Cerebellar cortex (tissue), 1 donor: Measurements from ENCODE around the gene ZNF518B.
A peak's percentile ranks its signal among the peaks of the same experiment; 100 is the strongest.

Experiments used
- DNase-seq: peaks from one replicate; pipeline ENCODE4 v3.0.0-alpha.2; 2015; ENCODE audit warnings: low spot score

The ZNF518B gene

DNA sequence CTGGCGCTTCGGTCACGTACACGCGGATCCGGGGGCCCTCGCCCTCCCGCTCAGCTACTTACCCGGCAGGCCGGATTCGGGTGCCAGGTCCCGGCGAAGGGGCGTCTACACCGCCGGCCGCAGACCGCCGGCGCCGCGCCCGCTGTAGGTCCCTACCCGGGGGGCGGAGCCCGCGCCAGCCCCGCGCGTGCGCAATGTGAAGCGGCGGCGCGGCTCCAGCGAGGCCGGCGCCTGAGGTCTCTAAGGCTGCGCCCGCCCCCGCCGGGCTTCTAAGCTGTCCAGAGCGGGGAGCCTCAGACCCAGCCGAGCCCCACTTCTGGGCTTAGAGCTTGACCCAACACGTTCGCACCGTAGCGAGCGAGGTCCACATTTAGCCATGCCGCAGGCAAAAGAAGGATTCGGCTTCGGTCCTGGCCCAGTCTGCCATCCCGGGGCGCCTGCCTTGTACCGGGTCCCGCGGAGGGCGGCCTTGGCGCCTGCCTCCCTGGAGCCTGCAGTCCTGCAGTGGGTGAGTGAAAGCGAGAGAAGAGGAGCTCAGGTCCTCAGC, at the start of gene ZNF518B:
Gene ZNF518B (minus strand): TSS at position 172 of the 547 bp plus-strand sequence. CDS start 11,098 bp downstream, outside the sequence.
- peak; percentile 54 for DNase-seq

GRCh38 chr4:10506077-10506476, 48.9 kb upstream of the ZNF518B start:
- no peak for DNase-seq

DNA sequence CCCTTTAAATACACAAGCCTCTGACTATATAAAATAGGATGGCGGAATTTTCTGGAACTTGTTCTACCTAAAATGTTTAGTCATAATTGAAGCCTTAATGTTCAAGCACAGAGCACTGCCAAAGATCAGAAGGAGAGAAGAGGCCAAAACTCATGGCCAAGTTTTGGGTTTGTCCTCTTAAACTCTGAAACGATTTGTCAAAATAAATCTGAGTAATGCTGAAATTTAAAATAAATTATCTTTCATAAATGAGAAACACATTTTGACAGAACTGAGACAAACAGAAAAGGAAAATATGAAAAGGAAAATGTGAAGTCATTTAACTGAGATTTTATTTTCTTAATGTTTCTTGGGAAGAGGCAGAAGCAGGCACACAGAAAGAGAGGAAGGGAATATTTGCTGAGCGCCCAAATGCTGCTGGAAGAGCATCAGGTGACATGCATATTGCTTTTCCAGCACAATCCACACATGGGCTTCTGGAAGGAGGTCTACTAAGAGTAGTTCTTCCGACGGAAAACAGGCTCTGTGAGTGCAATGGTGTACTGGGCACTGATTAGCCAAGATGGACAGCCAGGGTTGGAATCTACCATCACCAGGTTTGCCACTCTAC, 47.4 kb upstream of the ZNF518B start:
- DNase-seq: no peak

GRCh38 chr4:10502717-10503116, 45.5 kb upstream of the ZNF518B start:
- no peak for DNase-seq

DNA sequence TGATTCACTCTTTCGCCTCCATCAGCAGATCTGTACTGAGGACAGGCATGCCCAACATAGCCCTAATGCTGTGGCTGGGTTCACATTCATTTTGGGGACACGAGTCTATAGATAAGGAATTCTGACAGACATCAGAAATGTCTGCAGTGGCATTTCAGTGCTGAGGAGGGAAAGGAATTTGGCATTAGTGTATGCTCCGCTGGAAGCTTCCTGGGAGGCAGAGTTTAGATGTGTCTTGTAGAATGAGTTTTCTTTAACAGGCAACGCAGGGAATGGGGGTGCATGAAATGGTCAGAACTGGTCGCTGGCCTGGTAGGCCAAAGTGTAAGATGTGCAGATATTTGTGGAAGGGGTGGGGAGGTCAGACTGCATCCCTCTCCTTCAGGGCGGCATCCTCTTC, 43.5 kb upstream of the ZNF518B start:
- no peak for DNase-seq

DNA sequence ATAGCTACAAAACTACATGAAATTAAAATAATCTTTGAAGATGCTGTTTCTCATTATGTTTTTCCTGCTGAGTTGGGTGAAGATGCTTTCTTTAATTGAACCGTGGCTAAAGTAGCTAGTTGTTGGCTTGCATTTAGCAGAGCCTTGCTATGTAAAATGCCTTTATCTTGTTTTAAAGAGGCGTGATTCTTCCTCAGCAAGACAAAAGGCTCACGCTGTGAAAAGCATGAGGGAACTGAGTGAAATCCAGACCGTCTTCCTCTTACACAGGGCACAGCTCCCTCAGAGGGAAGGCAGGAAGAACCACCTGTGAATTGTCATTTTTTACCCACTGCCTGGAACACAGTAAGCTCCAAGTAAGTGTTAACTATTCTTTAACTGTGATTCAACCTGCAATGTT, 39.0 kb upstream of the ZNF518B start:
- no peak for DNase-seq

DNA sequence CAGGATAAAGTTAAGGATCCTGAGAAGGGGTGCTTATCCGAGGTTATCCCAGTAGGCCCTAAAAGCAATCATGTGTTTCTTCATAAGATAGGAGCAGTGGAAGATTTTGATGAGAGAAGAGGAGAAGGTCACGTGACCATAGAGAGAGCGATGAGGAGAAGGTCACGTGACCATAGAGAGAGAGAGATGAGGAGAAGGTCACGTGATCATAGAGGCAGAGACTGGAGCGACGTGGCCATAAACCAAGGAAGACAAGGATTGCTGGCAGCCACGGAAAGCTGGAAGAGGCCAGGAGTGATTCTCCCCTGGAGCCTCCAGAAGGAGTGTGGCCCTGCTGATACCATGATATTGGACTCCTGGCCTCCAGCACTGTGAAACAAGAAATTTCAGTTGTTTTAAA, 38.4 kb upstream of the ZNF518B start:
- no peak for DNase-seq

DNA sequence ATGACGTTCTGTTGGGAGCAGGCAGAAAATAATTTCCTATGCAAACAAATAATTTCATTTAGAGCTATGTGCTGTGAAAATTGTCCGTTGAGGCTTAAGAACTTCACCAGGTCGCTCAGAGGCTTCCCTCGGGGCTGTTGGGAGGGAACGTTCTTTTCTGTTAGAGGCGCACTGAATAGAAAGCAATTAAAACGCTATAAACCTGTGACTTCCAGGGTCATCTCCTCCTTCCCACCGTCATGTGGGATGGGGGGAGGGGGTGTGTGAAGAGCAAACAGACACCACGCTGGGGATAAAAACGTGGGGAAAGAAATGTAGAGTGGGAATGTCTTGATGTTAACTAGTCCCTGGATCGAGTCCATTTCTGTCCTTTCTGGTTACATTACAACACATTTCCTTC, 35.2 kb upstream of the ZNF518B start:
- no peak for DNase-seq

DNA sequence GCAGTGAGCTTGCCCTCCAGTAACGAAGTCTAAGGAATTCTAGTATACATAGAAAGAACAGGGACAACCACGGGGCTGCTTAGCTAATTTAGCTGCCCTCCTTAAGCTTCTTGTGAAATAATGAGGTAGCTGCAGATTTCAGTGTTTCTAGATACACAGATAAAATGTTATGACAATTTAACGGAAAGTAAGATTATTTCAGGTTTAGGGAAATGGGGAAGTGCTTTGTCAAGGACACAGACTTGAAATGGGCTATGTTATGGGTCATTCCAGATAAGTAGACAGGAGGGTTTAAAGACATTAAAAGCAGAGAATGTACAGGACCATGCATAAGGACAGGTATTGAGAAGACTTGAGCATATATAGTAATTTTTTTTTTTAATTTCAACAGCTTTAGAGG, 34.2 kb upstream of the ZNF518B start:
- DNase-seq: no peak

GRCh38 chr4:10490996-10491395, 33.8 kb upstream of the ZNF518B start:
- DNase-seq: no peak

DNA sequence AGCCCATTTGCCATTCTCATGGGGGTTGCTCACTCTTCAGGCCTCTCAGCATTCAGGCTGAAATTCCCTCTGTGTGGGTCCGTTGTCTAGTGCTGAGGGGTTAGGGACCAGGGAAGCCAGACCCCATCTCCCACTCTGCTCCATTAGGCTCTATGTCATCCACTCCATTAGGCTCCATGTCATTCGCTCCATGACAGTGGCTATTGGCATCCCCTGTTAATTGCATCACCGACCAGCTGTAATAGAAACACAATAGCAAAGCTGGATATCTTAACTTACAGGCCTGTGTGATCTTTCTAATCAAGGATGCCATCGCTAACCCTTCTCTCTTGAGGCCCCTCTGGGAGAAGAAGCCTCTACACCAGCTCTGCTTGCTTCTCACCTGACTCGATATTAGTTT, 25.7 kb upstream of the ZNF518B start:
- no peak for DNase-seq

- no peak for DNase-seq
Measured at GRCh38 chr4:10480616-10481015, 23.4 kb upstream of the ZNF518B start.

GRCh38 chr4:10478621-10479020, 21.4 kb upstream of the ZNF518B start:
- no peak for DNase-seq

DNA sequence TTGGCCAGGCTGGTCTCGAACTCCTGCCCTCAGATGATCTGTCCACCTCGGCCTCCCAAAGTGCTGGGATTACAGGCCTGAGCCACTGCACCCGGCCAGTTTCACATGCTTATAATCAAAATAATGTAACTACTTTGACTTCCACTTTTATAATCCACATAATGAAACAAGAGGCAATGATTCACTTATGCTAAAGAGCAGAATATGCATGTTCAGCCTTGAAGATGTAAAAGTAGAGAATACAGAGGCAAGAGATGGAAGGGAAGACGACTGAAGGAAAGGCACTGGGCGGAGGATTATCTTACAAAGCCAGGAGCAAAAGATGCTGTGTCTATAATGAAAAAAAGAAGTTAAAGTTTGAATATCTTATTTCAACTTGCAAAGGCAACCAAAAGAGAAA, 13.3 kb upstream of the ZNF518B start:
- DNase-seq: no peak

DNA sequence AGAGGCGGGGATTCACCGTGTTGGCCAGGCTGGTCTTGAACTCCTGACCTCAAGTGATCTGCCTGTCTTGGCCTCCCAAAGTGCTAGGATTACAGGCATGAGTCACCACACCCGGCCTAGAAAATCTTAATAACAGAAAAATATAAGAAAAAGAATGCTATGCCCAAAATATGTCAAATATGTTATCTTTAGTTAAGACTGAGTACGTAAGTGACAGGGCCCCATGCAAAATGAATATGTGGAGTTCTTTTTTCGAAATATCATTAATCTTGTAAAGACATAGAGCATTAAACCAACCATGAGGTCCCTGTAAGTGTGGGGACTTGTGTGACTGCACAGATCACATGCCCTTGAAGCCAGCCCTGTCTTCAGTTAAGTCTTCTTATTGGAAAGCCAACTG, 8.9 kb upstream of the ZNF518B start:
- DNase-seq: no peak

GRCh38 chr4:10462876-10463275, 5.7 kb upstream of the ZNF518B start:
- DNase-seq: no peak

DNA sequence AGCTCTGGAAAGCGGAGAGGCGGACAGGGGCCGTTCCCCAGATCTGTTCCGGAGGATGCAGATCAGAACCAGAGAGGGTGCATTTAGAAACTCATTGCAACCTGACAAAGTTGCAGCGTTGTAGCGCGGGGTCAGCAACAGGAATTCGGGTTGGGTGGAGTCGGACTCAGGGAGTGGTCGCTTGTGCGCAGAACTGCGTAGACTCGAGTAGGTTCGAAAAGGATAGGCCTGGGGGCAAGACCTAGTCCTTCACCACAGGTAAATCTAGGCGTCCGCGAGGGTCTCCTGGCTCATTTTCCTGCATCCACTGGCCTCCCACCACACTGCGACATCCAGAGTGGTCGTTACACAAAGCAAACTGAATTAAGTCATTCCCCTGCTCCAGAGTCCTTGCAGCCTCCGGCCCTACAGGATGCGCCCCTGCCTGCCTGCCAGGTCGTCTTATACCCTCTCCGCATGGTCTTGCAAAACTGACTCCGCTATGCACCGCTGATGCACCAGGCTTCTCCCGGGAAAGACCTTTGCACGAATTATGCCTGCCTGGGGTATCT, 4.7 kb upstream of the ZNF518B start:
- DNase-seq: no peak

DNA sequence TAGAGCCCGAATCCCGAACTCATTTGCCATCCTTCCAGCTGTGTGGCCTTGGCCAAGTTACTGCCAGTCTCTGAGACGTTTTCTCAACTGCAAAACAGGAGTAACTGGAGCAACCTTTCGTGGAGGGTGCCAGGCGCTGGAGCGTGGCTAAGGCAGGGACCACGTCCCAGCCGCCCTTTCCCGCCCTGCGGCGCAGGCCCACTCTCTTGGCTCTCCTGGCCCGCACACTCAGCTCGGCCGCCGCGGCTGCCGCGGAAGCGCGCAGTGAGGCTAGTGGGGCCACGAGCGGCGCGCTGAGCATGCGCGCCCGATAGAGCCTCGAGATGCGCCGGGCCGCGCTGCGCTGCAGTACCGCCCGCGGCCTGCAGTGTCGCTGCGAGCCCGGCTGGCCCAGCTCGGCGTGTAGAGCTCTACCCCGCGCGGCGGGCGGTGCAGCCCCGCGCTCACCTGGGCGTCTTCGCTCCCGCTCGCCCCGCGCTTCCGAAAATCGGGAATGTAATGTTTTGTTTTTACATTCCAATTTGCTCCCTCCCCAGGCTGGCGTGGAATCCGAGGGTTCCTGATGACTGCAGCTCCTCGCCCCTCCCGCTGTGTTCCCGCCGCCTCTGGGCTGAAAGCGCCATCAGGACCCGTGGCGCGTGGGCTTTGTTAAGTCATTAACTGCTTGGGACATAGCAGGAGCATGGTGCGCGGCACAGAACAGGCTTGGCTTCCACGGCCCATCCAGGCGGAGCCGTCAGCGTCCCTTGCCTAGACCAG, 4.0 kb upstream of the ZNF518B start:
- peak; percentile 44 for DNase-seq

DNA sequence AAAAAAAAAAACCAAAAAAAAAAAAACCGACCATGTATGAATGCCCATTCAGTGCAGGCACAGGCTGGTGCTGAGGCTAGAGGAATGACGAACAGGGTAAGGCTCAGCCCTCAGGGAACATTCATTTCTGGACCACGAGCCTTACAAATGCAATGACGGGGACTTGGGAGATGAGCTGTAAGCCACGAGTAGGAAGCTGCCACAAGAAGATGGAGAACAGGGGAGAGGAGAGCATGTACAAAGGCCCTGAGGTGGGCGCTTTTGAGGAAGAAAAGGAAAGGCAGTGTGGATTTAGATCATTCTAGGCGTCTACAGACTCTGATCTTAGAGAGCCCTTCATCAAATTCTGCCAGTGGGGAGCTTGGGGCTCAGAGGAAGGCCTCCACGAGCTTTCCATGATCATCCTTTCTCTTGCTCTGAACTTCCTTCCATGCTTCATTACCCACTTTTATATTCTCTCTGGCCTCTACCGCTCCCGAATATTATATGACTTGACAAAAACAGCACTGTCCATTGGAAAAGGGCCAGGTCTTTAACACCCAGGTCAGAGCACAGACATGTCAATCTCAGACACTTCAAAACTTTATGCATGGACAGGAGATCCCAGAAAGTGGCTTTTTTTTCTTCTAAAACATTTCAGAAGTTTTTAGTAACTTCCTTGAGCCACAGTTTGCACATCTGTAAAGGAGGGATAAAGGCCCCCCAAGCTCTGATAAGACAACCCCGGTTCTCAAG, 3.3 kb upstream of the ZNF518B start:
- DNase-seq: no peak

GRCh38 chr4:10459305-10459704, 2.1 kb upstream of the ZNF518B start:
- no peak for DNase-seq

DNA sequence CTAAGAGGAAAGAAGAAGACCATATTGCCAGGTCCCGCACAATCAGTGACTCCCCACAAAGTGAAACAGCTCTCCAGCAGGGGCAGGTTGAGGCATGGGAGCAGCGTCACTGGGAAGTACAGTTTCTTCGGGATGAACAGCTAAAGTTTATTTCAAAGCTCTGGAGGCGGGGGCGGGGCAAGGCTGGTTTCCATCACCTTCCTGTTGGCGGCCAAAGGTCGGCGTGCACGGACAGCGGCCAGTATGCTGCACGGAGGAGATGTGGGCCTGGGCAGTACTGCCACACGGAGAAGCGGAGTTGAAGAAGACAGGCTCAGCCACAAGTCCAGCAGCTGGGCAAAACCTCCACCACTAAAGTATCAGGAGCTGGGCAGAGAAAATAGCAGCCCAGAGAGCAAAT, 951 bp upstream of the ZNF518B start:
- DNase-seq: no peak

DNA sequence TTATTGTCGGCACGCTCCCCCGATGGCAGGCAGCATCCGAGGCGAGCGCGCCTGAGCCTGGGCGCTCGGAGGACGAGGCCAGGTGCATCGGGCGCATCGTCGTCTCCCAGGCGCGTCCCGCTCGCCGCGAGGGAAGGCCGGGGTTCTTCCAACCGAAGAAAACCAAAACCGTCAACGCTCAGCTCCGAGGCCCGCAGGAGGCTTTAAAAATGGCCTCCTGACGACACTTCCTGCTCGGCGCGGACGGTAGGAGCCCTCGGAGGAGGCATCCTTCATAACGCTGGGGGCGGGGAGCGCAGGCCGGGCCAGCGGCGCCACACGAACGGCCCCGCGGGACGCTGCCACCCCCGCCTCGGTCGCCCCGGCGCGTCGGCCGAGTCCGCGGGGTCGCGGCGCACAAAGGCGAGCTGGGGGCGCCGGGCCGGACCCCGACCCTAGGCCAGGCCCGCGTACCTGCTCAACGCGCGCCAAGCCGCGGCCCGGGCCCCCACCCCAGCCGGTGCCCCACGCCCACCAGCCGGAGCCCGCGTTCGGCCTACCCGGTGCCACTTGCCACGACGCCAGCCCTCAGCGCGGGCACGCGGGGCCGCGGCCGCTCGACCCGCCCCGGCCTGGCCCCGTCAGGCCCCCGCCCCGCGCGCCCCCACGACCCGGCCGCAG, 501 bp downstream of the ZNF518B start:
- peak; percentile 47 for DNase-seq
